GM23338 (cell line): Measurements from ENCODE around the gene KATNAL1.

ENCODE experiments used
- CREB1 ChIP-seq: fragments of 250-450 bp; sonication (Bioruptor Pico); IDR thresholded peaks from 2 replicates; pipeline ENCODE4 v1.5.0; 2020; ENCODE audit warnings: low read depth, mild to moderate bottlenecking, moderate library complexity
- EZH2 ChIP-seq: fragments of 200-600 bp; sonication (generic); IDR thresholded peaks from one replicate; pipeline ENCODE4 v1.8.0; 2017; ENCODE audit warnings: antibody characterized with exemption, mild to moderate bottlenecking, low read depth; ENCODE audit not compliant: unreplicated experiment
- JUNB ChIP-seq: IDR thresholded peaks from one replicate; pipeline ENCODE4 v1.6.1; 2016; ENCODE audit warnings: antibody characterized with exemption; ENCODE audit not compliant: unreplicated experiment
- NANOG ChIP-seq: IDR thresholded peaks from 2 replicates; pipeline ENCODE4 v1.6.1; 2016; ENCODE audit warnings: antibody characterized with exemption, borderline replicate concordance
- POLR2AphosphoS5 ChIP-seq: IDR thresholded peaks from 2 replicates; pipeline ENCODE4 v1.6.1; 2016; ENCODE audit warnings: antibody characterized with exemption, low read depth
- TF ChIP-seq, protein P1 (sequence below), 2 experiments: fragments of 200-600 bp in 1 of 2; sonication (generic) in 1 of 2; conservative IDR thresholded peaks; 2 replicates each; pipeline versions ENCODE4 v1.5.1 to v1.6.1; 2016 to 2017; ENCODE audit warnings: antibody characterized with exemption in 2 of 2, low read depth in 2 of 2, mild to moderate bottlenecking in 2 of 2, moderate library complexity in 1 of 2

DNA sequence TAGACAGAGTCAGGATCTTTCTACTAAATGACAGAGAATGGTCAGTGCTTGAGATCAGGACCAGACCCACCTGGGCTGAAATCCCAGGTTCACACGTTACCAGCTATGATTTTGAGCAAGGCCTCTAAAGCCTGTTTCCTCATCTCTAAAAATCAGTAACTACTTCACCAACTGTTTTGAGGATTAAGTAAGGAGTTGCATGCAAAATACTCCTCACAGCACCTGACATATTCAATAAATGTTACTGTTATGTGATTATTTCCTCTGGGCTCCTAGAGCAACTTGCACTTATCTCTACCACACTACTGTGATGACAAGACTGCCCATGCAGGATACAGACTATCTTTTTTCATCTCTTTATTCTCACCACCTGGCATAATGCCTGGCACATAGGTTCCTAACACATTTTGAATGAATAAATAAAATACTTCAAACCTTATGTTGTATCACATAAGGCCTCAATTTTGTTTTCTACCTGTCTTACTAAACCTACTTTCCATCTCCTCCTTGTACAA is 1.8 kb downstream of the KATNAL1 start:
- TF ChIP-seq POLR2AphosphoS5 (no peak), JUNB (no peak), NANOG (no peak), EZH2 (no peak), CREB1 (CRISPR knock-in tag) (no peak)
- TF ChIP-seq, protein P1, sequence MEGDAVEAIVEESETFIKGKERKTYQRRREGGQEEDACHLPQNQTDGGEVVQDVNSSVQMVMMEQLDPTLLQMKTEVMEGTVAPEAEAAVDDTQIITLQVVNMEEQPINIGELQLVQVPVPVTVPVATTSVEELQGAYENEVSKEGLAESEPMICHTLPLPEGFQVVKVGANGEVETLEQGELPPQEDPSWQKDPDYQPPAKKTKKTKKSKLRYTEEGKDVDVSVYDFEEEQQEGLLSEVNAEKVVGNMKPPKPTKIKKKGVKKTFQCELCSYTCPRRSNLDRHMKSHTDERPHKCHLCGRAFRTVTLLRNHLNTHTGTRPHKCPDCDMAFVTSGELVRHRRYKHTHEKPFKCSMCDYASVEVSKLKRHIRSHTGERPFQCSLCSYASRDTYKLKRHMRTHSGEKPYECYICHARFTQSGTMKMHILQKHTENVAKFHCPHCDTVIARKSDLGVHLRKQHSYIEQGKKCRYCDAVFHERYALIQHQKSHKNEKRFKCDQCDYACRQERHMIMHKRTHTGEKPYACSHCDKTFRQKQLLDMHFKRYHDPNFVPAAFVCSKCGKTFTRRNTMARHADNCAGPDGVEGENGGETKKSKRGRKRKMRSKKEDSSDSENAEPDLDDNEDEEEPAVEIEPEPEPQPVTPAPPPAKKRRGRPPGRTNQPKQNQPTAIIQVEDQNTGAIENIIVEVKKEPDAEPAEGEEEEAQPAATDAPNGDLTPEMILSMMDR (conservative IDR thresholded peaks at IDR 0.05; ENCODE audit: low read depth in 2 of 2): no peak
